ENCODE measurements around the gene GNAQ. TPM values are rescaled to one million over a fixed set of nuclear protein-coding genes. Genes with fewer than 3 reads are reported as not detected.

GNAQ gene
- total RNA-seq, 1 donor, result 53.1 TPM

DNA sequence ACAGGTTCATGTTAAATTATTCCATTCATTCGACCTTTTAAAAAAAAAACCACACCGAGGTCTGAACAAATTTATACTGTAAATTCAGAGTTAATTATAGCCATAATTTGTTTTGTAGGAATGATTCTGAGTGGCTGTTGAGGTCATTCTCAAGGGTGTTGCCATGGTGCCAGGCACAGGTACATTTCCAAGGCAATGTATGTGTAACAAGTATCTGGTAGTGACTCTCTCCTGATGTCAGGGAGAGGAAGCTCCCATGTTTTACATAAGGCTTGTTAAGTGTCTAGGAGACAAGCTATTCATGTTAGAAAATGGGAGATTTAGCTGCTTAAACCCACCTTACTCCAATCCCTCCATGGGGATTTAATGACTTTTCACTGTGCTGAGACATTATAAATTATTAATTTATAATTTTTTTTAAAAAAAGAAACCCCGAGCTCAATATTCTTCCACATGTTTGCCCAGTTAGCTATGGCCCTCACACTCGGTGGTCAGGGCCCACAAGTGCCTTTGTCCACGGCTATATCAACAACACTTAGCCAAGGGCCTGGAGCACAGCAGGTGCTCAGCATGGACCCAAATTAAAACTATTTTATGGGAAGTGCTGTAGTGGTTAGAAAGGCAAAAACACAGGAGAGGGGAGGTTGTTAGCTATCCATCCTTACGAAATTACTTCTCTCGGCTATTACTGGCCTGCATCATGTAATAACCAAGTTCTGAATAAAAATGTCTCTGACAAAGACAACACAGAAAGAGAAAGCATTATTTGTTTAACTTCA, 228.9 kb downstream of the GNAQ start:
- H3K4me3 ChIP-seq (ENCODE audit: low read depth, low read length), result no peak overlapping the region

DNA sequence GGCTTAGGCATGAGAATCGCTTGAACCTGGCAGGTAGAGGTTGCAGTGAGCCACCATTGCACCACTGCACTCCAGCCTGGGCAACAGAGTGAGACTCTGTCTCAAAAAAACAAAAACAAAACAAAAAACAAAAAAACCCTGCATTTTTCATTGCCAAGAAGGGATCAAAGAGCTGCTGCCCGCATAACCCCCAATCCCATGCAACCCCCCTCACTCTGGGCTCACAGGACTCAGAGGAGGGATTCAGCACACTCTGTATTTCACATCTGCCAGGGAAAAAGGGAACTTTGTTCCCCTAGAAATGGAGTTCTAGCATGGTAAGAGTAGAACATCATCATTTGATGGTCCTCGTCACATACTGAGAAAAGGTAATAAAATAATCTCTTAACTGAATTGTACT, 229.5 kb downstream of the GNAQ start:
- TF ChIP-seq, protein P1, sequence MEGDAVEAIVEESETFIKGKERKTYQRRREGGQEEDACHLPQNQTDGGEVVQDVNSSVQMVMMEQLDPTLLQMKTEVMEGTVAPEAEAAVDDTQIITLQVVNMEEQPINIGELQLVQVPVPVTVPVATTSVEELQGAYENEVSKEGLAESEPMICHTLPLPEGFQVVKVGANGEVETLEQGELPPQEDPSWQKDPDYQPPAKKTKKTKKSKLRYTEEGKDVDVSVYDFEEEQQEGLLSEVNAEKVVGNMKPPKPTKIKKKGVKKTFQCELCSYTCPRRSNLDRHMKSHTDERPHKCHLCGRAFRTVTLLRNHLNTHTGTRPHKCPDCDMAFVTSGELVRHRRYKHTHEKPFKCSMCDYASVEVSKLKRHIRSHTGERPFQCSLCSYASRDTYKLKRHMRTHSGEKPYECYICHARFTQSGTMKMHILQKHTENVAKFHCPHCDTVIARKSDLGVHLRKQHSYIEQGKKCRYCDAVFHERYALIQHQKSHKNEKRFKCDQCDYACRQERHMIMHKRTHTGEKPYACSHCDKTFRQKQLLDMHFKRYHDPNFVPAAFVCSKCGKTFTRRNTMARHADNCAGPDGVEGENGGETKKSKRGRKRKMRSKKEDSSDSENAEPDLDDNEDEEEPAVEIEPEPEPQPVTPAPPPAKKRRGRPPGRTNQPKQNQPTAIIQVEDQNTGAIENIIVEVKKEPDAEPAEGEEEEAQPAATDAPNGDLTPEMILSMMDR (IDR thresholded peaks at IDR 0.05; ENCODE audit: insufficient read depth, low read depth, low read length), result no peak
- no peak for DNase-seq (ENCODE audit: low read depth)
- no peak overlapping the region for H3K4me3 ChIP-seq (ENCODE audit: low read depth, low read length)

More for the DNA sequence above, 228.9 kb downstream of the GNAQ start:
- no peak for DNase-seq (ENCODE audit: low read depth)
- TF ChIP-seq, protein P1 (IDR thresholded peaks at IDR 0.05; ENCODE audit: insufficient read depth, low read depth, low read length), result no peak

DNA sequence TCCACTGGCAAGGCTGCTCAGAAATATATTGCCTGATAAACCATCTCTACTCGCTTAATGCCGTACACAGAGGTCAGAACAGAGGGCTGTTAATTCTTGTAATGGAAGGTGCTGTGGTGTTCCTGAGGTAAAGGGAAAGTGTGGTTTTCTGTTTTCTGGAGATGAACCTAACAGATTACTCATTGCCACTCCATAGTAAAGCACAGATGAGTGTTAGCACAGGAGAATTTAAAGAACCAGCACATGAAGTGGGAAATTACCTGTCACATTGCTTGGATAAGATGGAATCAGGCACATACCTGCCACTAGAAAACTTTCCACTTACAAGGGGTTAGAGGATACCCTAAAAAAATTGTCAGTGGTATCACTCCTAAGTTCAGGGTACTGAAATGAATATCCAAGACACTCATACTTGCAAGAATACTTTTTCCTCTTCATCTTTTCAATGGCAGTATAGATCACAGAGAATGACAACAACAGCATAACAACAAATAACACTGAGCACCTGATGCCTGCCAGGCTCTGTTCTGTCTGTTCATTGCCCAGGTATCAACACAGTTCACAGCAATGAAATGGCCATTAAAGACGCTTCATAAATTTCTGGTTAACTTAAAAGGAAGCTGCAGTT, 230.6 kb downstream of the GNAQ start:
- H3K4me3 ChIP-seq (ENCODE audit: low read depth, low read length), result no peak overlapping the region
- TF ChIP-seq, protein P1 (IDR thresholded peaks at IDR 0.05; ENCODE audit: insufficient read depth, low read depth, low read length), result no peak
- DNase-seq (ENCODE audit: low read depth), result no peak

DNA sequence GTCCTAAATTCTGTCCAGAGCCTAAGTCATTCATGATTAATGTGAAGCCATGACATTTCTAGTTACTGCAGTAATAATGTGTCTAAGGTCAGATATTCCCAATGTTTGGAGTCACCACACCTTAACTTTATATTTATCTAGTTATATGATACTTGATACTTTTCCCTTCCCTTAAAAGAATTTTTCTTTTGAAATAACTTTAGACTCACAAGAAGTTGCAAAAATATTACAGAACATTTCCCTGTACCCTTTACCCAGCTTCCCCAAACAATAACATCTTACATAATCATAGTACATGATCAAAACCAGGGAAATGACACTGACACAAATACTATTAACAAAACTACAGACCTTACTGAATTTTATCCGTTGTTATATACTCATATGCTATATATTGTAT, 233.5 kb downstream of the GNAQ start:
- no peak overlapping the region for H3K4me3 ChIP-seq (ENCODE audit: low read depth, low read length)
- TF ChIP-seq, protein P1 (IDR thresholded peaks at IDR 0.05; ENCODE audit: insufficient read depth, low read depth, low read length), result no peak
- DNase-seq (ENCODE audit: low read depth), result no peak

DNA sequence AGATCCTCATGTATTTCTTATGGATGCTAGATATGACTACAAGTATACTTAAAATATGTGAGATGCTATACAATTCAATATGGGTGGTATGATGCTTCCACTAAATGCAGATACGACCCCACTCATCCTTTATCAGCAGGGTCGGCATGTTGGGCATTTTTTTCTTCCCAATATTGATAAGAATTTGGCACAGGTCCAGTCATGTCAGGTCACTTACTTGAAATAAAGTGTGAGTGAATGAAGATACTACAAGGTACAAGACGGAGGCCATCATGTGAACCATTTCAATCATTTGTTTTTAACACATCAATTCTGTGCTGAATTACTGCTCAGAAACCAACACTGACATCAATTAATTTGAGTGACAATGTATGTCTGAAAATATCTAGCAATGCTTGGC, 236.6 kb downstream of the GNAQ start:
- TF ChIP-seq, protein P1 (IDR thresholded peaks at IDR 0.05; ENCODE audit: insufficient read depth, low read depth, low read length), result no peak
- H3K4me3 ChIP-seq (ENCODE audit: low read depth, low read length), result no peak overlapping the region
- DNase-seq (ENCODE audit: low read depth), result no peak

DNA sequence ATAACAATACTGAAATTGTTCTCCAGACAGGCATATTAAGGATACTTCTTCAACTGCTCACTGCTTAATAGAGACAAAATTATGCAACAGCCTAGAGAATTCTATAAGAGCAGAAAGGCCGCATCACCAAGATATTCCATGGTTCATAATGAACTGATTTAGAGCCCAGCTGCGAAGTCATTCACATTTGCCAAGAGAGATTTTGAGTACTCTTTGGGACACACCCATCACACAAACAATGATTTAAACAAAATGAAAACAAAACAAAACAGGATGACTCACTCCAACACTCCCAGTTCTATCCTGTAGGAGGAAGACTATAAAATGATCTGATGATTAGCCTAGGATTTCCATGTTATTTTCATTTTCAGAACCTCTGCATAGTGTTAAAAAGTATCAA, 237.8 kb downstream of the GNAQ start:
- TF ChIP-seq, protein P1 (IDR thresholded peaks at IDR 0.05; ENCODE audit: insufficient read depth, low read depth, low read length), result peak; percentile 24
- peak; percentile 76 for DNase-seq (ENCODE audit: low read depth)
- H3K4me3 ChIP-seq (ENCODE audit: low read depth, low read length), result no peak overlapping the region

Data from fibroblast of villous mesenchyme (primary cell).